Effector CD4-positive, alpha-beta T cell (primary cell): ENCODE data around the gene NADK2.
"Not testable (repeated sequence)": the region's sequence is repeated elsewhere in the genome, so short reads cannot be mapped to it uniquely, and the experiment has no call there.

Experiments
- DNase-seq: peaks from one replicate; pipeline ENCODE4 v3.0.0-alpha.2; 2020

The NADK2 gene

DNA sequence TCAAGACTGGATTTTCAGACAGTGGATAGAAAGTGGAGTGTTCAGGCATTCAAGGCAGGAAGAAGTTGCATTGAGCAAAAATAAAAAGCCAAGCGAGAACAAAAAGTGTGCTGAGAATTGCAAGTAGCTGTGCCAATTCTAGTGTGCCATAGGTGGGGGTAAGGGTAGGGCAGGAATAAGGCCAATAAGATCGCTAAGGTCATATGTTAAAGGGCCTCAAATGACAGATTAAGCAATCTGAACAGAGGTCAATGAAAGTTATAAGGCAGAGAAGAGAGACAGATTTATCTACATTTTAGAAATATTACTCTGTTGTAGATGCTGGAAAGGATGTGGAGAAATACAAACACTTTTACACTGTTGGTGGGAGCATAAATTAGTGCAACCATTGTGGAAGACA lies 36.4 kb downstream of the NADK2 start:
- no peak for DNase-seq

DNA sequence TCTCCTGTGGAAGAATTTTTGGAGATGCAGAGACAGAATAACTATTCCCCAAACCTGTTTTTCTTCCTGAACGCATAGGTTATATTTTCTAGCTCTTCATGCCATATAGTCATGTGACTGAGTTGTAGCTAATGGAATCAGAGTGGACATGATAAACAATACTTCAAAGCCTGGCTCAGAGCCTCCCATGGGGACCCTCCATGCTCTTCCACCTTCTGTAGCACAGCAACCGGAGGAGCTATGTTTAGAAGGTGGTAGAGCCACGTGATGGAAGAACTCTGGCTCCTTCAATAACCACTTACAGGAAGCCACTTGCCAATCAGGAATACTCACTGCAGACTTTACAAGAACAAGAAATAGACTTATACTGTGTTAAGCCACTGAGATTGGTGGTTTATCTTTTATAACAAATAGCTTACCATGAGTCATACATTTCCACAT lies 39.2 kb downstream of the NADK2 start:
- no peak for DNase-seq

DNA sequence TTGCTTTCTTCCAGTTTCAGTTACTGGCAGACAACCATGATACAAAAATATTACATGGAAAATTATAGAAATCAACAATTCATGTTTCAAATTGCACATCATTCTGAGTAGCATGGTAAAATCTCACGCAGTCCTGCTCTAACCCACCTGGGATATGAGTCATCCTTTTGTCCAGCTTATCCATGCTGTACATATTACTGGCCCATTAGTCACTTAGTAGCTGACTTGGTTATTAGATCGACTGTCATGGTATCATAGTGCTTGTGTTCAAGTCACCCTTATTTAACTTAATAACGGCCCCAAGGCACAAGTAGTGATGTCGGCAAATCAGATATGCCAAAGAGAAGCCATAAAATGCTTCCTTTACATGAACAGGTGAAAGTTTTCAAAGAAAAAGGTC lies 41.2 kb downstream of the NADK2 start:
- no peak for DNase-seq

DNA sequence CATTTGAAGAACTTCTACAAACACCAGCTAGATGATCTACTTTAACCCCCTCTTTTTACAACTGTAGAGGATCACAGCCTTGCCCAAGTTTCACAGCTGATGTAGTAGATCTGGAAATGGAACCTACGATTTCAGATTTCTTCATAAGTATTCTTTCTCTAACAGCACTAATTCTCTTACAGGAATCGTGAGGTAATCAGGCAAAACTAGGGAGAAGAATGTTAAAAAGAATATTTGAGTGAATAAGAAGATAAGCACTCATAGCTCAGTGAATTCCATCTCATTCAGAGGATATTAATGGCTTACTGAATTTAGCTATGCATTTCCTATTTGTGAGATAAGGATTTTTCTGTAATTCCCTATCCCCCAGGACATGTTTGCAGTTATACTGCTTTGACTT lies 42.1 kb downstream of the NADK2 start:
- no peak for DNase-seq

DNA sequence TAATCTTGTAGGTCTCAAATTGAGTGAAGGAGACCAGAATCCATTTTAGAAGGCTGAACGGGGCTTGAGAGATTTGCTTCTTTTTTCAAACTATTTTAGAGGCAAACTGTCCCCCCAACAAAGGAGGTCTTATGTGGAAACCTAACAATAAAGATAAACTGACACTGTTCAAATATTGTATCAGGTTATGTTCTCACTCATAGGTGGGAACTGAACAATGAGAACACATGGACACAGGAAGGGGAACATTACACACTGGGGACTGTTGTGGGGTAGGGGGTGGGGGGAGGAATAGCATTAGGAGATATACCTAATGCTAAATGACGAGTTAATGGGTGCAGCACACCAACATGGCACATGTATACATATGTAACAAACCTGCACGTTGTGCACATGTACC lies 42.9 kb downstream of the NADK2 start:
- DNase-seq = not testable (repeated sequence)

DNA sequence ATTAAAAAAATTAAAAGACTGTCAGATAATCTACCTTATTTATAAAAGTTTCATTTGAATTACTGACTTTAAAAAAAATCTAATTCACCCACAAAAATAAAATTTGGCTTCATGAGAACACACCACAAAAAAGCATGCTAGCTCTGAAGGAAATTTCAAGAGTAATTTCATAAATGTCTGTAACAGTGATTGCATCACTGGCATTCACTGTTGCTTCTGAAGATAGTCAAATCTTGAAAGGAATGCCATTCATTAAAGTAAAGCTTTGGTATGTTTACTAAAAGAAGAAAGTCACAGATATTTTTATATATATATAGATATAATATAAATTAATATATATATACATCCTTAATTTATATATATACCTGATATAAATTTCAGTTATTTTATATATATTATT lies 43.4 kb downstream of the NADK2 start:
- no peak for DNase-seq

DNA sequence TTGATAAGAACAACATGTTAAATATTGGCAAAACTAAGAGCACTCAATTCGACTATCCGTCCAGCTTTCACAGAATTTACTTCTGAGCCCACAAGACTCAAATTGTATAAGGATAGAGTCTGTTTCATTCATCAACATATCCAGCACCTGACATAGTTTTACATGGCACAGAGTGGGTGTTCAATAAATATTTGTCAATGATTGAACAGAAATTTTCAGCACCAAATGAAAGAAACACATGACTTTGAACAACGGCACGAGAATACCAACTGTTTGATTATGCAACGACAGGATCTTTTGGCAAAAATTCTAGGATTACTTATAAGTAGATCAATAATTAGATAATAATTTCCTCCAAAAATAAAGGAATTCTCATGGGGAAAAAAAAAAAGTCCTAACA lies 48.0 kb downstream of the NADK2 start:
- no peak for DNase-seq

DNA sequence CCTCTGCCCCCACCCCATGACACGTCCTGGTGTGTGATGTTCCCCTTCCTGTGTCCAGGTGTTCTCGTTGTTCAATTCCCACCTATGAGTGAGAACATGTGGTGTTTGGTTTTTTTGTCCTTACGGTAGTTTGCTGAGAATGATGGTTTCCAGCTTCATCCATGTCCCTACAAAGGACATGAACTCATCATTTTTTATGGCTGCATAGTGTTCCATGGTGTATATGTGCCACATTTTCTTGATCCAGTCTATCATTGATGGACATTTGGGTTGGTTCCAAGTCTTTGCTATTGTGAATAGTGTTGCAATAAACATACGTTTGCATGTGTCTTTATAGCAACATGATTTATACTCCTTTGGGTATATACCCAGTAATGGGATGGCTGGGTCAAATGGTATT lies 57.3 kb downstream of the NADK2 start:
- DNase-seq = not testable (repeated sequence)

DNA sequence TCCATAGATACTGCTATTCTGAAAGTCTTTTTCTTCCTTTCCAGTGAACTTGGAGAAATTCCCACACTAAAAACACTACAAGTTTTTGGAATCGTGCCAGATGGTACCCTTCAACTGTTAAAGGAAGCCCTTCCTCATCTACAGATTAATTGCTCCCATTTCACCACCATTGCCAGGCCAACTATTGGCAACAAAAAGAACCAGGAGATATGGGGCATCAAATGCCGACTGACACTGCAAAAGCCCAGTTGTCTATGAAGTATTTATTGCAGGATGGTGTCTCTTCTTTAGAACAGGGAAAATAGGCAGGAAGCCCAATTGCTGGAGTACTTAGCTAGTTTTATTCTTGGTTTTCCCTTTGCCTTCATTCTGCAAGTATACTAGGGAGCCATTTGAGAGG lies 60.0 kb downstream of the NADK2 start:
- DNase-seq = no peak

DNA sequence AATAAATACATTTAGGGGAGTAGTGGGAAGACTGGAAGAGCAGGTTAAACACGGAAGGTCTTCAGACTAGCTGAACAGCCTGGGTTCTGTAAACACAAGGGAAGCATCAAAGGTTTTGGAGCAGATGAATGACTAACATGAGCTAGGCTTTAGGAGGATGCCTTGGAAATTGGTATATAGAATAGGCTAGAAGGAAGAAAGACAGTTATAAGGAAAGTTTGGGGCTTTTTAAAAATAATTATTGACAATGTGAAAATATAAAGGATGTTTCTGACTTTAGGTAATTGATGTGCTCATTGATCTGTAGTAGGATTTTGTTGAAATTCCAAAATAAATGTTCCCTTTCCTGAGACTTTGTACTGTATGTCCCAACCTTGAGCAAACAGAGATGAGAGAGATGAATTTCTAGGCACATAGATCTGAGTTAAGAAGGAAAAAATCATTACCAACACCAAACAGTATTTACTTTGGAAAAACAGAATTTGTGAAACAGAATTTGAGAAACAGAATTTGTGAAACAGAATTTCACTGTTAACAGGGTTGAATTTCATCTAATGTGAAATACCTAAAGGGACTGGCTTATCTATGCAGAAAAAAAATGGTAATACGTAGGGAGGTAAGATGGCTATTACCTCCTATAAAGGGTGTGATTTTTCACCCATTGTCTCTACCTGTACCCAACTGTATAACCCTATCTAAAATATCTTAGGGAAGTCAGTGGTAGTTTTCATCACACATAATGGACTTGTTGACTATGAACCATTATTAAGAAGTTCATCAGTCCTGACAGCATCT lies 61.0 kb downstream of the NADK2 start:
- no peak for DNase-seq

DNA sequence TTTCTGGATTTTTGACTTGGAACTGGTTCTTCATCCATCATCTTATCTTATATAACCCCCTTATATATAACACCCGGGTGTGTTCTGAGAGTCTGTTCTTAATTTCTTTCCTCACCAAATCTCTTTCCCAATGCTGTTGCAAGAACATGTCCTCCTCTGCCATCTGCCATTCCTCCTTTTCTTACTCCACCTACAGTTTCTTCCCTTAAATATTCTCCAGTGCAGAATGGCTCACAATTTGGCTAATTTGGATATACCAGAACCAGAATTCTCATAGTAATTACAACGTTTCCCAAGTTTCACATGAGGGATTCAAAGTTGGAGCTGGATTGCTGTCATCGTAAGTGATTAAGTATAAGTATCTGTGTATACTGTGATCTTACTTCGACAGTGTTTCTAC lies 61.8 kb downstream of the NADK2 start:
- no peak for DNase-seq

DNA sequence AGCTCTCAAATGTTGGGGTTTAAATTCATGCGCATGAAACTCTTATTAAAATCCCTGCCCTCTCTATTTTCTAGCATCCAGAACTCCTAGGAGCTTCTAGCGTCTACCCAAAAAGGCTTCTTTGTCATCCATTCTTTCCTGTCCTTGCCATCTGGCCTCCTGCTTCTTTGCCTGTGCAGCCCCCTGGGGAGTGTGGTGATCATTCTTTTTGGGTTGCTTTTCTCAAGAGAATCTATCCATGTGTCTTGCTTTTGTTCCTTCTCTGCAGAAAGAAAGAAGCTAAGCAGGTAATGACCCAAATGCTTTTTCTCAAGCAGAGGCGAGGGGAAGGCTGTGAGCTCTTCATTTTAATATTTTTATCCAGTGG lies 63.2 kb downstream of the NADK2 start:
- DNase-seq = no peak

DNA sequence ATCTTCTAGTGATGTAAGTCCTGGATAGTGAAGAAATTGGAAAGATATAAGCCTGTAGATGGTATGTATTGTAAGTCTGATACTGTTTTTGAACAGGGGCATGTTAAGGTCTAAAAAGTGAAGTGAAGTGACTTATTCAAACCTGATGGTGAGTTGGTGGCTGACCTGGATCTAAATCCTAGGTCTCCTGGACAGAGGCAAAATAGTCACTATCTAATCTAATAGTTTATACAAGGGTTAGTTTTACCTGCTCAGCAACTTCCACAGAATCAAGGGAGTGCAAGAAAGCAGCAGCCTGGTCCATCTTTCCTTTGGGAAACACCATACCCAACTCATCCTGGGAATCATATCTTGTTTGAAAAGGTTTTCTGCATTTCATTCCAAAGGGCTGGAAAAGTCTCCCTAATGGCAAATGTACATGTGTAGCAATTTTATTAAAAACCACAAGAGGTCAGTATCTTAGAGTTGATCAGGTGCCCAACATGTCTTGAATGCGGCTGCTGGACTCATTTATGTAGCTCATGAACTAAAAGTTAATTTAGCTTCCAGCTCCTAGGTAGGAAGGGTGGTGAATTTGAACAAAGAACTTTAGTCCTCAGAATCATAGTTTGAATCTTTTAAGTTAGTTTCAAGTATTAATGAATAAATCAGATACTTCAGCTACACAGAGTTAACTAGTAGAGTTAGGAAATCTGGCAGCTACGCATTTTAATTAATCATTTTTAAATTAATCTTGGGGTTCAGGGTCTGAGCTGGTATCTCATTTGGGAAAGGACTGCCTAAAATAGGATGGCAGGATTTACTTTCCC lies 63.8 kb downstream of the NADK2 start:
- DNase-seq = no peak

DNA sequence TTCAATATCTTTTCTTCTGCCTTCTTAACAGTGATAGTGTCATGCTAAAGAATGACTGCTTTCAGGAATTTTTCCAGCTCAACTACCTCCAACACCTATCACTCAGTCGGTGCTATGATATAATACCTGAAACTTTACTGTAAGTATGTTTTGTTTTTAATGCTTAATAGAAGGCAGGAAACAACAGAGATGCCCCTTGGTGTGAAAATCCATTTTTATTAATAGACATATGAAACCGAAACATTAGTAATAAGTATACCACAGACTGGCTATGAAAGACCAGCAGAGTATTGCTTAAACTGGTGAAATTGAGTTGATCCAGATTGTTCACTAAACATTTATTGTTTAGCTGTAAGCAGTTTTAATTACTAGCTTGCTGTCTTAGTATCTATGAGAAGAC lies 64.6 kb downstream of the NADK2 start:
- no peak for DNase-seq

DNA sequence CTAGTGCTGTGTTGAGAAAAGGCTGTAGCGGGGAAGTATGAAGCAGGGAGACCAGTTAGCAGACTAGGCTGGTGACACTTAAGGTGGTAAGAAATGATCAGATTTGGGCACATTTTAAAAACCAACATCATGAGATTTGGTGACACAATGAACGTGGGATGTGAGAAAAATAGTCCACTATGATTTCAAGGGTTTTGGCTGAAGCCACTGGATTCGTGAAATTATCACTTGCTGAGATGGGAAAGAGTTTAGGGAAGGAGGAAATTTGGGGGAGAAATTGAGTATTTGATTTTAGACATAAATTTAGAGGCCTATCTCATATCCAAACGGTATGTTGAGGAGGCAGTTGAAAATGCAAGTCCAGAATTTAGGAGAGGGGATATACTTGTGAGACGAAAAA lies 66.7 kb downstream of the NADK2 start:
- no peak for DNase-seq

DNA sequence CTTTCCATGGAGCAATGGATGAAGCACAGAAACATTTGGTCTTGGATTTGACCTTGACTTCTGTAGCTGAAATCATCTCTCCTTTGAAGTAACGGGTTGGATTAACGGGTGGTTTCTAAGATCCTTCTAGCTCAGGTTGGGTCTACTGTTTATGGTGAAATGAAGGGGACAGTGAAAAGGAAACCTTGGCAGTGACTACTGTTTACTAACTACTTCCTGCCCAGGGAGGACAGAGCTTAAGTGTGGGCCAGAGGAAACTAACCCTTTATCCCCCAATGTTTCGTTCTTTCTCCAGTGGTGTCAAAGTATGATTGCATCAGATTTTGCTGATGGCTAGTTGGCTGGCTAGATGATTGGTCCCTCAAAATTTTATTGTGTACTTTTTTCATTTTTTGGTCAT lies 67.6 kb downstream of the NADK2 start:
- DNase-seq = no peak

DNA sequence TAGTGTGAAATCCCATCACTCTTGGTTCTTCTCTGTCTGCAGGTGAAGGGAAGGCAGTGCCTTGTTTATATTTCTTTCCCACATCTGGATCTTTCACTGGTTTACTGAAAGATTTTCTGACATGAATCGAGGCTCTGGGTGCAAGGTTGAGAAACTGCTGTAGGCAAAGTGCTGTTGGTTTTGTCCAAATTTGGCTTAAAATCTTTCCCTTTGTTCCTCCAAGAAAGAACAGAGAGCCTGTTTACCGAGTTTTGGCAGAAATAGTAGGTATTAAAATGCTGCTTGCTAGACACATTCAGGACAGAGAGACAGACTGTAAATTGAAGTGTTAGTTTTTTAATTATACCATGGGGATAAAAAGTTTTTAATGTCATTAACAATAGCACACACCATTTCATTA lies 68.3 kb downstream of the NADK2 start:
- no peak for DNase-seq

DNA sequence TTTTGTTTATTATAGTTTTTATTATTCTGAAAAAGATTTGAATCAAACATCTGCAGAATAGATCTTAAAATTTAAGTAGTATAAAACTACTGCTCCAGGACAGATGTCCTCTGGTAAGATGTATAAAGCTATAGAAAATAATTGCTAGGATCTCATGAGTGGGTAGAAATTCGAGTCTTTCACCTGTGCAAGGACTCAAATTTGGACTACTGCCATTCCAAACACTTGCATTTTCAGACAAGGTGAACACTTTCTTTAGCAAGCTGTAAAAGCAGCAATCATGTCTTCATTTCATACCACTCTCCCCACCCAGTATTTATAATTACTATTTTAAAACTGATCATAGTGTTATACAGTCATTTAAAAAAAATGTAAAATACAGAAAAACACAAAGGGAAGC lies 69.1 kb downstream of the NADK2 start:
- no peak for DNase-seq

DNA sequence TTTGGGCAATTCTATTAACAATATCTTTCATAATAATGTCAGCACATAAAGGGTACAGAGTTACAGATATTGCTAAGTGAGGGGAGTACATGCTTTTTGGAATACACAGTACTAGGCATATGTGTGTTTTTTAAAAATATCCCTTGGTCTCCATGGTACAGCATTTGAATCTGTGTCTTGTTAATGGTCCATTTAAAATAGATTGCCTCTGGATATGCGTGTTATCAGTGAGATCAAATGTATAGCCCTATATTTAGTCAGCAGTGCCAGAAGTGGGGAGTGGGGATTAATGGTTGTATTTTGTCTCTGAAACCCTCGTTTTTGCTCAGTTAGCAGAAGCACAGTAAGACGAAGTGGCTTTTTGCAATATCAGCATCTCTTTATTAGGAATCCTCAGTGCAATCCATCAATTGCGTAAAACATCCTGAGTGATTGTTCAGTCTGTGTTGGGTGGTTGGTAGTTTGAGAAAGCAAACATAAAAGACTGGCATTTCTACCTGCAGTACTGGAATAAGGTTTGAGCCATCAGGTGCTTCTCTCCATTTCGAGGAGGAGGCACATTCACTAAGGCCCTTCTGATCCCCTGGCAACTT lies 70.8 kb downstream of the NADK2 start:
- no peak for DNase-seq

DNA sequence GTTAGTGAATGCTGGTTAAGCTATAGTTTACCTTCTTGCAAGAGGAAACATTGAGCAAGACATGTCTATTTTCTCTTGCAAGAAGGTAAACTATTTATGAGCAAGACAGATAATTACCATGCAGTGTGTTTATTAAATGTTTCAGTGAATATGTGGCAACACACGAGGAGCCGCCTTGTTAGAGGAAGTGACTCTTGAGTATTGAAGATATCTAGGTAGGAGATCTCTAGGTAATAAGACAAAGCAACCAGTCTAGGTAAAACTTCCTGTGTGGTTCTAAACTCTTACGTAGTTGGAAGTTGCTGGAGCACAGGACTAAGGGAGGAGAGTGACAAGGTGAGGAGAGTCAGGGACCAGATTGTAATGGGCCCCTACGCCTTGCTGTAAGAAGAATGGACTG lies 73.0 kb downstream of the NADK2 start:
- DNase-seq = no peak

DNA sequence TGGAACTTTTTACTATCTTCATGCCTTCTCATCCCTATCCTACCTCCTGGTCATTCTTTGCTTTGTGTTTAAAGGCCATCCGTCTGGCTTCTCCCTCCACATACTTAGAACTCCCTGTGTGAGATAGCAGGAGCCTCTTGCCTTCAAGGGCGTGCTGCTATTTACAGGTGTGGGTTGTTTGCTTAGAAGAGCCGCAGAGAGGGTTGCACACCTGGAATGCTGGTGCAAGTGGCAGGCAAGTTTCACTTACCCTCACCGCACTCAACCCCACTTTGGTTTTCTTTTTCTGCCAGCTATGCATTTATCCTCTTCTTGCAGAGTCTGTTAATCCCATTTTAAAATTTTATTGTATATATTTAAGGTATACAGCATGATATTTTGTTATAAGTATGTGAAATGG lies 77.3 kb downstream of the NADK2 start:
- DNase-seq = no peak

DNA sequence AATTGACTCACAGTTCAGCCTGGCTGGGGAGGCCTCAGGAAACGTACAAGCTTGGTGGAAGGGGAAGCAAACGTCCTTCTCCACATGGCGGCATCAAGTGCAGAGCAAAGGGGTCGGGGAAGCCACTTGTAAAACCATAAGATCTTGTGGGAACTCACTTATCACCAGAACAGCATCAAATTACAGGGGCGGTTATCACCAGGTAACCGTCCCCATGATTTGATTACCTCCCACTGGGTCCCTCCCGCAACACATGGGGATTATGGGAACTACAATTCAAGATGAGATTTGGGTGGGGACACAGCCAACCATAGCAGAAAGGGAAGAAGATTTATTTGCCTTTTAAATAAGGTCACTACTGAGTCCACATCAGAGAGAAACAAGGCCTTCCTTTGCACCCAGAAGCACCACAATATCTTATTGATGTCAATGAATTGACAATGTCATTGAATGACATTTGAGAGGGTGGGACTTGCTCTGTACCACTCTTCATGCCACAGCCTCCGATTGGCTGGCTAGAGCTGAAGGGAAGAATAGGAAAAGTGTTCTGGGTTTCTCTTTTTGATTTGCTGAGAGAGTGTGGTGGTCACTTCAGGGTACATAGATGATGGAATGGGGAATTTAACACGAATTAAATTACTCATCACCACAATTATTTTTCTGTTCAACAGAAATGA lies 78.8 kb downstream of the NADK2 start:
- no peak for DNase-seq

DNA sequence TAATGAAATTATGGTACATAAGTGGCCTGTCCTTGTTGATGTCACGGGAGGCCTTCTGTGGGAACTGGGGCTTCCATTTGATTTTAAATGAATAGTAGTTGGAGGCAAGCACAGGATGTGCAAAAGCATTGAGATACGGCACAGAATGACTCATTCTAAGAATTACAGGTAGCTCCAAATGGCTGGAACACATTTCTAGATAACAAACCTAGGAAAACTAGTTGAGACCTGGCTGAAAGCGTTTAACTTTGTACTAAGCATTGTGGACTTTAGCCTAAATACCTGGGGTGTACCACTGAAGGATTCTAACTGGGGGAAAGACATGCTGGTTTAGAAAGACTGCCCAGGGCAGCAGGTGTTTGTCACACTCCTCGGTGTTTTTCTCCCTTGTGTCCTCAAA lies 80.4 kb downstream of the NADK2 start:
- no peak for DNase-seq

DNA sequence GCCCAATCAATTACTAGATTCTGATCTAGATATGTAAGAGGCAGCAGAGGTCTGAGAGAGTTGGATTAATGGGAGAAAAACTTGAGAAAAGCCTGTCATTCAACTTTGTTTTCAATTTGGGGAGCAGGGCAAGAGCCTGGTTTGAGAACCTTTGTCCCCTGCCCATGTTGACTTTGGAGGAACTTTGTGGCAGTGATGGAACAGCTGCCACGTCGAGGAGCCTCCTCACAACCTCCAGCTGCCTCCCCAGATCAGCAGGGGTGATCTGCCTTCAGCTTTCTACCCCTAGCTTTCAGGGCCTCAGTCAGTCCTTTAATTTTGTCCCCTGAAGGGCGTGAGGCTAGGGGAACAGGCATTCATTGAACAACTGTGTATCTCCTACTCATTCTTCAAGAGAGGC lies 81.1 kb downstream of the NADK2 start:
- no peak for DNase-seq
